ENCODE results near the gene PKD1L1.

The PKD1L1 gene

GRCh38 chr7:47905076-47905920 lies 43.0 kb downstream of the PKD1L1 start:
- no peak overlapping the region for H3K27ac ChIP-seq
- no peak for TF ChIP-seq CTCF (IDR thresholded peaks at IDR 0.05)

- no peak for TF ChIP-seq ZFX (IDR thresholded peaks at IDR 0.05; ENCODE audit: borderline replicate concordance)
- no peak for TF ChIP-seq CTCF (IDR thresholded peaks at IDR 0.05)
- H3K27ac ChIP-seq = no peak overlapping the region
These were observed 46.3 kb downstream of the PKD1L1 start for GRCh38 chr7:47902013-47902412.

GRCh38 chr7:47901542-47901941 lies 46.7 kb downstream of the PKD1L1 start:
- no peak for TF ChIP-seq ZFX (IDR thresholded peaks at IDR 0.05; ENCODE audit: borderline replicate concordance)
- TF ChIP-seq CTCF (IDR thresholded peaks at IDR 0.05) = no peak
- no peak overlapping the region for H3K27ac ChIP-seq

GRCh38 chr7:47897831-47898230 lies 50.4 kb downstream of the PKD1L1 start:
- H3K27ac ChIP-seq = no peak overlapping the region
- no peak for TF ChIP-seq ZFX (IDR thresholded peaks at IDR 0.05; ENCODE audit: borderline replicate concordance)
- TF ChIP-seq CTCF (IDR thresholded peaks at IDR 0.05) = no peak

GRCh38 chr7:47896809-47897423 lies 51.4 kb downstream of the PKD1L1 start:
- TF ChIP-seq CTCF (IDR thresholded peaks at IDR 0.05) (no peak), ZFX (IDR thresholded peaks at IDR 0.05; ENCODE audit: borderline replicate concordance) (no peak)
- H3K27ac ChIP-seq = no peak overlapping the region

GRCh38 chr7:47895026-47895425 lies 53.2 kb downstream of the PKD1L1 start:
- no peak overlapping the region for H3K27ac ChIP-seq
- TF ChIP-seq CTCF (IDR thresholded peaks at IDR 0.05) (no peak), ZFX (IDR thresholded peaks at IDR 0.05; ENCODE audit: borderline replicate concordance) (no peak)

- no peak for TF ChIP-seq ZFX (IDR thresholded peaks at IDR 0.05; ENCODE audit: borderline replicate concordance)
- no peak overlapping the region for H3K27ac ChIP-seq
These were observed 54.4 kb downstream of the PKD1L1 start for GRCh38 chr7:47893721-47894365.

All from 22Rv1 (cell line).